HepG2 (cell line): ENCODE data around the gene ALS2. TPM values are rescaled to one million over a fixed set of nuclear protein-coding genes. Genes with fewer than 3 reads are reported as not detected.

Experiments
- ATAC-seq: fragments of 200-7000 bp; cut with Tn5 transposase; 3 replicates; pipeline ENCODE4 v1.9.1; 2020; ENCODE audit warnings: mild to moderate bottlenecking, moderate library complexity
- BruUV-seq: library from RNA; stranded (reverse); fragments of 400-500 nt; replicated peaks from 2 replicates; lab custom pipeline; 2021; lab: Mats Ljungman, UMichigan
- CTCF ChIA-PET: fragments of 300-600 bp; formaldehyde crosslinking; extraction: SDS; loops from one replicate; lab custom pipeline; 2021; ENCODE audit warnings: low total read pairs, inconsistent platforms, low intra/inter-chr PET ratio; lab: Yijun Ruan, JAX
- POLR2A ChIA-PET: fragments of 350-600 bp; sonication (Branson Sonifier 250); formaldehyde crosslinking; loops from one replicate; lab custom pipeline; 2020; ENCODE audit warnings: antibody characterized with exemption, inconsistent platforms; lab: Yijun Ruan, JAX
- DNase-seq: peaks from one replicate; pipeline ENCODE4 v3.0.0-alpha.2; 2015; ENCODE audit warnings: low spot score
- FAIRE-seq: peaks from 3 replicates; lab custom pipeline; 2011; peaks lifted over from hg19 to GRCh38; lab: Jason Lieb, UNC
- H2AFZ ChIP-seq: one replicate; pipeline ENCODE4 v1.6.1; 2011; ENCODE audit warnings: low read length, inconsistent platforms
- H3K27ac ChIP-seq: fragments of 300-600 bp; 3 replicates; pipeline ENCODE4 v1.8.0; 2011; ENCODE audit warnings: mixed run types, mild to moderate bottlenecking, mixed read lengths, low read length, inconsistent platforms; ENCODE audit not compliant: insufficient read depth; ENCODE audit errors: extremely low read length
- H3K27me3 ChIP-seq, 2 experiments: fragments of 200-600 bp in 1 of 2; 2 replicates in 1 of 2; 3 replicates in 1 of 2; pipeline versions ENCODE4 v1.6.0 to v1.8.0; 2011; ENCODE audit warnings: low read length in 2 of 2, mild to moderate bottlenecking in 2 of 2, moderate library complexity in 2 of 2, inconsistent platforms in 1 of 2; ENCODE audit not compliant: insufficient read depth in 2 of 2, control insufficient read depth in 1 of 2
- H3K36me3 ChIP-seq, 2 experiments: fragments of 200-600 bp in 1 of 2; replicated peaks in 1 of 2; 2 replicates in 1 of 2; 3 replicates in 1 of 2; pipeline versions ENCODE4 v1.5.1 to v1.8.0; 2011; ENCODE audit warnings: low read length in 2 of 2, inconsistent platforms in 1 of 2; ENCODE audit not compliant: insufficient read depth in 2 of 2, control insufficient read depth in 1 of 2
- H3K4me1 ChIP-seq: 2 replicates; pipeline ENCODE4 v1.5.1; 2012; ENCODE audit warnings: low read length, inconsistent platforms; ENCODE audit not compliant: insufficient read depth
- H3K4me2 ChIP-seq: 2 replicates; pipeline ENCODE4 v1.6.0; 2011; ENCODE audit warnings: low read depth, low read length, inconsistent platforms
- H3K4me3 ChIP-seq, 3 experiments: fragments of 200-600 bp in 1 of 3; sonication (generic), shearing (Covaris generic) in 1 of 3; replicated peaks in 1 of 3; 2 replicates each; pipeline ENCODE4 v1.5.1; 2011 to 2016; ENCODE audit warnings: low read length in 3 of 3, inconsistent platforms in 2 of 3, low read depth in 2 of 3, mild to moderate bottlenecking in 2 of 3, control low read depth in 1 of 3, mixed read lengths in 1 of 3; ENCODE audit not compliant: insufficient read depth in 1 of 3
- H3K79me2 ChIP-seq: one replicate; pipeline ENCODE4 v1.6.1; 2011; ENCODE audit warnings: low read length, inconsistent platforms; ENCODE audit not compliant: insufficient read depth
- H3K9ac ChIP-seq: 2 replicates; pipeline ENCODE4 v1.6.0; 2011; ENCODE audit warnings: mild to moderate bottlenecking, low read depth, low read length, inconsistent platforms; ENCODE audit not compliant: insufficient read depth
- H3K9me3 ChIP-seq: 2 replicates; pipeline ENCODE4 v1.5.1; 2012; ENCODE audit warnings: mild to moderate bottlenecking, low read length
- H4K20me1 ChIP-seq: 2 replicates; pipeline ENCODE4 v1.6.0; 2011; ENCODE audit warnings: inconsistent platforms, mild to moderate bottlenecking, low read length, moderate library complexity; ENCODE audit not compliant: insufficient read depth
- BHLHE40 ChIP-seq: IDR thresholded peaks from 2 replicates; pipeline ENCODE4 v1.6.1; 2011; ENCODE audit warnings: low read length, improper control_type of control experiment
- E2F1 ChIP-seq: sonication (generic); formaldehyde crosslinking; IDR thresholded peaks from 2 replicates; pipeline ENCODE4 v1.5.0; 2020; ENCODE audit warnings: missing genetic modification reagents
- FOXC1 ChIP-seq: sonication (generic); formaldehyde crosslinking; IDR thresholded peaks from 2 replicates; pipeline ENCODE4 v1.8.0; 2022; ENCODE audit warnings: mild to moderate bottlenecking, missing genetic modification reagents, borderline replicate concordance
- GLI4 ChIP-seq: sonication (generic); formaldehyde crosslinking; IDR thresholded peaks from 2 replicates; pipeline ENCODE4 v1.5.1; 2020; ENCODE audit warnings: missing genetic modification reagents, mild to moderate bottlenecking, moderate library complexity, borderline replicate concordance
- HOXD1 ChIP-seq: sonication (generic); formaldehyde crosslinking; IDR thresholded peaks from 2 replicates; pipeline ENCODE4 v1.5.0; 2020; ENCODE audit warnings: missing genetic modification reagents
- SRSF1 ChIP-seq: fragments of 200-400 bp; formaldehyde crosslinking; optimal IDR thresholded peaks from 2 replicates; pipeline ENCODE3; 2017; ENCODE audit warnings: mild to moderate bottlenecking, low read depth, low read length, moderate library complexity
- STAT6 ChIP-seq: sonication (generic); formaldehyde crosslinking; IDR thresholded peaks from 2 replicates; pipeline ENCODE4 v1.4.0; 2020; ENCODE audit warnings: missing genetic modification reagents, mild to moderate bottlenecking, borderline replicate concordance
- TAF1 ChIP-seq: sonication (generic); formaldehyde crosslinking; IDR thresholded peaks from 2 replicates; pipeline ENCODE4 v1.4.0; 2020; ENCODE audit warnings: missing genetic modification reagents
- U2AF2 ChIP-seq: fragments of 200-400 bp; formaldehyde crosslinking; IDR thresholded peaks from 2 replicates; pipeline ENCODE4 v1.6.1; 2017; ENCODE audit warnings: low read depth, mild to moderate bottlenecking, low read length
- ZBTB8A ChIP-seq: sonication (generic); formaldehyde crosslinking; IDR thresholded peaks from 2 replicates; pipeline ENCODE4 v1.4.0; 2020; ENCODE audit warnings: mild to moderate bottlenecking, low read depth, missing genetic modification reagents, borderline replicate concordance
- ZNF207 ChIP-seq: fragments of 450-650 bp; IDR thresholded peaks from 2 replicates; pipeline ENCODE4 v1.6.1; 2016; ENCODE audit warnings: antibody characterized with exemption, borderline replicate concordance
- ZNF282 ChIP-seq: fragments of 450-650 bp; IDR thresholded peaks from 2 replicates; pipeline ENCODE4 v1.6.1; 2018; ENCODE audit not compliant: partially characterized antibody
- ZNF317 ChIP-seq: sonication (generic); formaldehyde crosslinking; IDR thresholded peaks from 2 replicates; pipeline ENCODE4 v1.5.0; 2020; ENCODE audit warnings: mild to moderate bottlenecking, missing genetic modification reagents
- ZNF556 ChIP-seq: sonication (generic); formaldehyde crosslinking; IDR thresholded peaks from 2 replicates; pipeline ENCODE4 v1.4.0; 2020; ENCODE audit warnings: mild to moderate bottlenecking, missing genetic modification reagents, borderline replicate concordance
- ZNF570 ChIP-seq: sonication (generic); formaldehyde crosslinking; IDR thresholded peaks from 2 replicates; pipeline ENCODE4 v1.4.0; 2020; ENCODE audit warnings: mild to moderate bottlenecking, missing genetic modification reagents, borderline replicate concordance
- ZNF619 ChIP-seq: sonication (generic); formaldehyde crosslinking; IDR thresholded peaks from 2 replicates; pipeline ENCODE4 v1.4.0; 2020; ENCODE audit warnings: mild to moderate bottlenecking, missing genetic modification reagents
- ZSCAN12 ChIP-seq: sonication (generic); formaldehyde crosslinking; IDR thresholded peaks from 2 replicates; pipeline ENCODE4 v1.9.0; 2021; ENCODE audit warnings: mild to moderate bottlenecking, missing genetic modification reagents
- WGBS: methylation state at CpG from one replicate; pipeline ENCODE4 v1.1.6; 2017; ENCODE audit warnings: low lambda C conversion rate; 5-methylcytosine and 5-hydroxymethylcytosine counted together
- in situ Hi-C: cut with HindIII; loops from 2 replicates; pipeline ENCODE4 v1.10.0; 2017; ENCODE audit warnings: low pct_unique_long_range_greater_than_20kb; ENCODE audit not compliant: extremely low pct_ligation_motif_present
- intact Hi-C: fragments of 100-400 bp; cut with micrococcal nuclease; formaldehyde crosslinking; loops from one replicate; pipeline ENCODE4 v1.10.0; 2022; ENCODE audit not compliant: unreplicated experiment
- polyA plus RNA-seq, 8 experiments: library from polyadenylated mRNA; depleted of rRNA in 3 of 8; stranded (reverse) in 7 of 8; unstranded in 1 of 8; fragments of >200 nt; fragmentation: Illumina TruSeq in 4 of 8; extraction: Trizol in 4 of 8; gene quantifications; 2 replicates each; pipeline versions ENCODE4 v1.2.1 to v1.2.3, GENCODE V29; 2011 to 2016; ENCODE audit warnings: low read depth in 4 of 8, missing spikeins in 1 of 8, mixed read lengths in 1 of 8; ENCODE audit not compliant: insufficient read depth in 1 of 8
- total RNA-seq, 5 experiments: library from RNA; depleted of rRNA; stranded (reverse); fragments of >200 nt; fragmentation: Illumina TruSeq; extraction: Trizol; gene quantifications; 2 replicates each; pipeline ENCODE4 v1.2.3, GENCODE V29; 2016; ENCODE audit warnings: low read depth in 1 of 5

ALS2 gene
- total and polyA plus RNA-seq, 2 of the 13 experiments (the other 11 are each of a cell fraction or from before 2014, with no cell fraction given) = 12.7 to 19.3 TPM

- H3K4me1 ChIP-seq = no peaks in the 10 kb centered on the region
- no peak overlapping the region for H3K4me2 ChIP-seq
- H3K79me2 ChIP-seq = no peaks in the 10 kb centered on the region
- no peak for TF ChIP-seq ZNF619 (CRISPR knock-in tag)
- TF ChIP-seq HOXD1 = no peak
- TF ChIP-seq ZNF556 (CRISPR knock-in tag) = no peak
- no peak for TF ChIP-seq ZNF207
- no peak for TF ChIP-seq ZBTB8A (CRISPR knock-in tag)
- no peak for TF ChIP-seq ZNF317 (CRISPR knock-in tag)
- no peak for TF ChIP-seq TAF1
- no peak for TF ChIP-seq BHLHE40
- TF ChIP-seq STAT6 (CRISPR knock-in tag) = no peak
- TF ChIP-seq ZNF570 = no peak
- TF ChIP-seq U2AF2 = no peak
- no peak for TF ChIP-seq GLI4
- no peak for TF ChIP-seq ZSCAN12 (CRISPR knock-in tag)
- no peak for TF ChIP-seq E2F1 (CRISPR knock-in tag)
- no peak for TF ChIP-seq FOXC1 (CRISPR knock-in tag)
- no peak for TF ChIP-seq ZNF282
- no peak for TF ChIP-seq SRSF1
- H2AFZ ChIP-seq = no peak overlapping the region
- ATAC-seq (no peak), FAIRE-seq (no peak), DNase-seq (no peak)
- ChIA-PET CTCF (no interaction called here), POLR2A (no interaction called here)
- intact Hi-C loops = no loop called here
- peaks cover 0 to 11% of the 10 kb centered on the region in 2 experiments; a peak in 2 of 5 replicates for H3K27me3 ChIP-seq
- BruUV-seq = no TSS peak
- no peaks in the 10 kb centered on the region for H4K20me1 ChIP-seq
- no peaks in the 10 kb centered on the region for H3K9me3 ChIP-seq
- in situ Hi-C loops = no loop called here
- H3K9ac ChIP-seq = no peak overlapping the region
- H3K36me3 ChIP-seq = peaks cover 0 to 8% of the 10 kb centered on the region in 2 experiments; a peak in 1 of 5 replicates
- H3K4me3 ChIP-seq = no peak overlapping the region
- WGBS = 43% methylated on average over 6 of the region's 6 CpGs
- H3K27ac ChIP-seq = no peak overlapping the region
Observed at GRCh38 chr2:201696151-201696659, 84.5 kb downstream of the ALS2 start.
